ENCODE results near the gene AMZ1.

AMZ1 gene

GRCh38 chr7:2687881-2688318, at the start of gene AMZ1:
AMZ1 (plus strand) TSS chr7:2688202; CDS start chr7:2700452, 12,250 bp downstream.
- DNase-seq (ENCODE audit: low read depth, low spot score): no peak

GRCh38 chr7:2638224-2638991, 49.6 kb upstream of the AMZ1 start:
- no peak for DNase-seq (ENCODE audit: low read depth, low spot score)

GRCh38 chr7:2639181-2639681, 48.8 kb upstream of the AMZ1 start:
- DNase-seq (ENCODE audit: low read depth, low spot score): no peak

GRCh38 chr7:2639695-2640481, 48.1 kb upstream of the AMZ1 start:
- no peak for DNase-seq (ENCODE audit: low read depth, low spot score)

GRCh38 chr7:2640482-2640830, 47.5 kb upstream of the AMZ1 start:
- DNase-seq (ENCODE audit: low read depth, low spot score): no peak

GRCh38 chr7:2640846-2641316, 47.1 kb upstream of the AMZ1 start:
- no peak for DNase-seq (ENCODE audit: low read depth, low spot score)

- DNase-seq (ENCODE audit: low read depth, low spot score): no peak
Observed at GRCh38 chr7:2641406-2642393, 46.3 kb upstream of the AMZ1 start.

- DNase-seq (ENCODE audit: low read depth, low spot score): no peak
Observed at GRCh38 chr7:2643386-2644219, 44.4 kb upstream of the AMZ1 start.

- no peak for DNase-seq (ENCODE audit: low read depth, low spot score)
Observed at GRCh38 chr7:2644220-2644561, 43.8 kb upstream of the AMZ1 start.

- DNase-seq (ENCODE audit: low read depth, low spot score): no peak
Observed at GRCh38 chr7:2644562-2645273, 43.3 kb upstream of the AMZ1 start.

GRCh38 chr7:2645274-2645868, 42.6 kb upstream of the AMZ1 start:
- no peak for DNase-seq (ENCODE audit: low read depth, low spot score)

GRCh38 chr7:2646336-2646679, 41.7 kb upstream of the AMZ1 start:
- DNase-seq (ENCODE audit: low read depth, low spot score): no peak

GRCh38 chr7:2646680-2647571, 41.1 kb upstream of the AMZ1 start:
- no peak for DNase-seq (ENCODE audit: low read depth, low spot score)

GRCh38 chr7:2647594-2648172, 40.3 kb upstream of the AMZ1 start:
- no peak for DNase-seq (ENCODE audit: low read depth, low spot score)

GRCh38 chr7:2649139-2649838, 38.7 kb upstream of the AMZ1 start:
- no peak for DNase-seq (ENCODE audit: low read depth, low spot score)

- DNase-seq (ENCODE audit: low read depth, low spot score): no peak
Observed at GRCh38 chr7:2649991-2650390, 38.0 kb upstream of the AMZ1 start.

- no peak for DNase-seq (ENCODE audit: low read depth, low spot score)
Observed at GRCh38 chr7:2650451-2650850, 37.6 kb upstream of the AMZ1 start.

GRCh38 chr7:2651336-2651735, 36.7 kb upstream of the AMZ1 start:
- no peak for DNase-seq (ENCODE audit: low read depth, low spot score)
